ENCODE data around the gene LMTK3.
A peak's percentile ranks its signal among the peaks of the same experiment; 100 is the strongest.
"Not testable (repeated sequence)": the region's sequence is repeated elsewhere in the genome, so short reads cannot be mapped to it uniquely, and the experiment has no call there.

LMTK3 gene

DNA sequence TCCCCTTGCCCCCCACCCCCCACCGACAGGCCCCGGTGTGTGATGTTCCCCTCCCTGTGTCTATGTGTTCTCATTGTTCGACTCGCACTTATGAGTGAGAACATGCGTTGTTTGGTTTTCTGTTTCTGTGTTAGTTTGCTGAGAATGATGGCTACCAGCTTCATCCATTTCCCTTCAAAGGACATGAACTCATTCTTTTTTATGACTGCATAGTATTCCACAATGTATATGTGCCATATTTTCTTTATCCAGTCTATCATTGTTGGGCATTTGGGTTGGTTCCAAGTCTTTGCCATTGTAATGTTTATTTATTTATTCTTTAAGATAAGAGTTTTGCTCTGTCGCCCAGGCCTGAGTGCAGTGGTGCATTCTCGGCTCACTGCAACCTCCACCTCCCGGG, 26.4 kb upstream of the LMTK3 start:
- DNase-seq (ENCODE audit: low spot score), result not testable (repeated sequence)

DNA sequence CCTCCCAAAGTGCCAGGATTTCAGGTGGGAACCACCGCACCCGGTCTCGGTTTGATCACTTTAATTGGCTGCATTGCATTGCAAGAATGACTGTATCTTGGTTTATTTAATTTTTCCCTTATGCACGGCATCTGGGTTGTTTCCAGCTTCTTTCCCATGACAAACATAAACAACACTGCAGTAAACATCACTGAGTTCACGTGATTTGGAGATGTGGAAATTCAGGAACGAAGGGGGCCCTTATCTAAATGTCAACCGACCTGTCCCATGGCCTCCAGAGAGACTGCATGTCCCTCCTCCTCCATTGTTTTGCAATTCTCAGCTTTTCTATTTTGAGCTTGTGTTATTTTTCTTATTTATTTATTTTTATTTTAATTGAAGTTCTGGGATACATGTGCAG, 25.9 kb upstream of the LMTK3 start:
- no peak for DNase-seq (ENCODE audit: low spot score)

GRCh38 chr19:48533770-48534169, 22.1 kb upstream of the LMTK3 start:
- no peak for DNase-seq (ENCODE audit: low spot score)

DNA sequence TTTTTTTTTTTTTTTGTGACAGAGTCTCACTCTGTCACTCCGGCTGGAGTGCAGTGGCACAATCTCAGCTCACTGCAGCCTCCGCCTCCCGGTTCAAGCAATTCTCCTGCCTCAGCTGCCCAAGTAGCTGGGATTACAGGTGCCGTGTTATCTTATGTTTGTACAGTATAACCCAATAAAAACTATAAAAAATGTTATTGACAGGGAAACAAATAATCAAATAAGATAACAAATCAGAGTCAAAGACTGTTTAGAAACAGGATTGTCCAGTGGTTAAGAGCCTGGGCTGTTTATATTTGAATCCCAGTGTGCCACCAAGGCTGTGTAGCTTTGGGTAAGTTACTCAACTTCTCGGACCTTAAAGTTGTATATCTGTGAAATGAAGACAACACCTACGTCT, 19.1 kb upstream of the LMTK3 start:
- DNase-seq (ENCODE audit: low spot score), result no peak

DNA sequence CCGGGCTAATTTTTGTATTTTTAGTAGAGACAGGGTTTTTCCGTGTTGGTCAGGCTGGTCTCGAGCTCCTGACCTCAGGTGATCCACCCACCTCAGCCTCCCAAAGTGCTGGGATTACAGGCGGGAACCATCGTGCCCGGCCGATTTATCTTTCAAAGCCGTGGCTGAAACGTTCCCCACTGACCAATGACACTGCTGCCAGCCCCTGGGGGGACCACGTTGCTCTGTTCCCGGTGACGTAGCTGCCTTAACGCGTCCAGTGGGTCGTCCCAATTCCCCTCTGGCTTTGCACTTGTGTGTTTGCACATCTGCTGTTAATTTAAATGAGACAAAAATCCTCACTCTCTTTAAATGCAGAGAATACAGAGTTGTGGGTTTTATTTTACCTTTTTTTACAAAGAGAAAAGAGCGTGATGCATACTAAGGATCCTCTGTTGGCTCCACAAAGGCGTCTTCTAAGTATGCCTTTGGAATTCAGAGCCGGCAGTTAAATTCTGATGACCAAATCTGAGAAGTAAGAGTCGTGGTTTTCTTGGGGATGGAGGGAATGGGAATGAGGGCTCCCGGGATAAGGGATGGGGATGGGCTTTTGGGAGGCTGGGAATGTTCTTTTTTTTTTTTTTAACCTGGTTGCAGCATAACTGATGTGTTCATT, 18.6 kb upstream of the LMTK3 start:
- DNase-seq (ENCODE audit: low spot score), result no peak

DNA sequence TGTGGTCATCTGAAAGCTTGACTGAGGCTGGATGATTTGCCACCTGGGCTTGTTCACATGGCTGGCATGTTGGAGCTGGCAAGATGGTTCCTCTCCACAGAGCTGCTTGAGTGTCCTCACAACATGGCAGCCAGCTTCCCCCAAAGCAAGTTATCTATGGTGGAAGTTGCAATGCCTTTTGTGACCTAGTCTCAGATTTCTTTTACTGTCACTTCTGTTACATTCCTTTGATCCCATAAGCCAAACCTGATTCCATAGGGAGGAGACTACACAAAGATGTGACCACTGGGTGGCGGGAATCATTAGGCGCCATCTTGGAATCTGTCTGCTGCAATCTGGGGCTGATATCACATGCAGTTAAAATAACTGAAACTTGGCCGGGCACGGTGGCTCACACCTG, 17.5 kb upstream of the LMTK3 start:
- DNase-seq (ENCODE audit: low spot score), result no peak

DNA sequence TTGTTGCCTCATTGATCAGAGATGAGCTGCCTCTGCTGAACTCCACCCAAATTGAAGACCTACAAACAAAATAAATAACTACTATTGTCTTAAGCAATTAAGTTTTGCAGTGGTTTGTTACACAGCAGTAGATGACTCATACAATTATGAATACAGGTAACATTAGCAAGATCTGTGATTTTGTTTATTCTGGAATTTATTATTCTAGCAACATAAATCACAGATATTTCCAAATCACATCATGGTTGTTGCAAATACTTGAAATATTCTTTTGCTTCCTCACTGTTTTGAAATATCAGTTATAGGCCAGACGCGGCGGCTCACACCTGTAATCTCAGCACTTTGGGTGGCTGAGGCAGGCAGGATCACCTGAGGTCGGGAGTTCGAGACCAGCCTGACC, 13.1 kb upstream of the LMTK3 start:
- DNase-seq (ENCODE audit: low spot score), result no peak

GRCh38 chr19:48524221-48524620, 12.6 kb upstream of the LMTK3 start:
- no peak for DNase-seq (ENCODE audit: low spot score)

DNA sequence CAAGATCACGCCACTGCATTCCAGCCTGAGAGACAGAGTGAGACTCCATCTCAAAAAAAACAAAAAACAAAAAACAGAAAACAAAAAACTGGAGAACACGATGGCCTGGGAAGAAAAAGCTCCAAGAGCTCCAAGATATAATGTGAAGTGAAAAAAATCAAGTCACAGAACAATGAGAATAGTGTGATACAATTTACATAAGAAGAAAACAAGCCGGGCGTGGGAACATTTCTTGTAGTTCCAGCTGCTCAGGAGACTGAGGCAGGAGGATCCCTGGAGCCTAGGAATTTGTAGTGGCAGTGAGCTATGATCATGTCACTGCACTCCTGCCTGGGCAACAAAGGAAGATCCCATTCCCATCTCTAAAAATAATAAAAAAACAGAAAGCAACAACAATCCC, 8.5 kb upstream of the LMTK3 start:
- DNase-seq (ENCODE audit: low spot score), result no peak

GRCh38 chr19:48519426-48519825, 7.8 kb upstream of the LMTK3 start:
- DNase-seq (ENCODE audit: low spot score), result not testable (repeated sequence)

DNA sequence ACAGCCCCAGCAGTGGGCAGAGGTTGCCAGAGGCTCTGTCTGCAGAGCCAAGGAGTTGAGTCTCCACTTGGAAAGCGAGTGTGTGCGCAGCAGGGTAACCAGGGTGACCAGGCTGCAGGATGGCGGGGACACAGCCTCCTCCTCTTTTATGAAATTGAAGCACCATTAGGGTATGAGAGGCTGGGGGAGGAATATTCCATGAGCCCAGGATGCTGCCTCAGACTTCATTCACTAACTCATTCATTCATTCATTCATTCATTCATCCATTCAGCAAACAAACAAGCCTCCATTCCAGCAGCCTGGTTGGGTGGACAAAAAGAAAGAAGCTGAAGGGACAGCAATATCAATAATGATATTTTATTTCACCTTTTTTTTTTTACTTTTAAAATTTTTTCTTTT, 6.6 kb upstream of the LMTK3 start:
- no peak for DNase-seq (ENCODE audit: low spot score)

DNA sequence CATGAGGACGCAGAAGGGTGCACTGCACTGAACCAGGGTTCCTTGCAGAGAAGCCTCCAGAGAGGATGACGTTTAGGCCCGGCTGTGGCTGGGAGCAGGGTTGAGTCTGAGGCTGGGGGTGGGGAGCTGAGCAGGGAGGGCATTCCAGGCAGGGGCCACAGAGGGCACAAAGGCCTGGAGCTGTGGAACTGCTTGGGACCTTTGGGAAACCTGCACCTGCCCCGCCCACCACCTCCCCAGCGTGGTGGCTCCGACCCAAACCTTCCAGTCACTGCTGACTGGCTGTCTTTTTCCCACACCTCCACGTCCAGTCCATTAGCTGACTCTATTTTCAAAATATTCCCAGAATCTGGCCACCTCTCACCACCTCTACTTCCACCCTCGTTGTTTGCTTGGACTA, 4.9 kb upstream of the LMTK3 start:
- DNase-seq (ENCODE audit: low spot score), result no peak

- no peak for DNase-seq (ENCODE audit: low spot score)
These were observed 2.5 kb upstream of the LMTK3 start for GRCh38 chr19:48514123-48514458.

DNA sequence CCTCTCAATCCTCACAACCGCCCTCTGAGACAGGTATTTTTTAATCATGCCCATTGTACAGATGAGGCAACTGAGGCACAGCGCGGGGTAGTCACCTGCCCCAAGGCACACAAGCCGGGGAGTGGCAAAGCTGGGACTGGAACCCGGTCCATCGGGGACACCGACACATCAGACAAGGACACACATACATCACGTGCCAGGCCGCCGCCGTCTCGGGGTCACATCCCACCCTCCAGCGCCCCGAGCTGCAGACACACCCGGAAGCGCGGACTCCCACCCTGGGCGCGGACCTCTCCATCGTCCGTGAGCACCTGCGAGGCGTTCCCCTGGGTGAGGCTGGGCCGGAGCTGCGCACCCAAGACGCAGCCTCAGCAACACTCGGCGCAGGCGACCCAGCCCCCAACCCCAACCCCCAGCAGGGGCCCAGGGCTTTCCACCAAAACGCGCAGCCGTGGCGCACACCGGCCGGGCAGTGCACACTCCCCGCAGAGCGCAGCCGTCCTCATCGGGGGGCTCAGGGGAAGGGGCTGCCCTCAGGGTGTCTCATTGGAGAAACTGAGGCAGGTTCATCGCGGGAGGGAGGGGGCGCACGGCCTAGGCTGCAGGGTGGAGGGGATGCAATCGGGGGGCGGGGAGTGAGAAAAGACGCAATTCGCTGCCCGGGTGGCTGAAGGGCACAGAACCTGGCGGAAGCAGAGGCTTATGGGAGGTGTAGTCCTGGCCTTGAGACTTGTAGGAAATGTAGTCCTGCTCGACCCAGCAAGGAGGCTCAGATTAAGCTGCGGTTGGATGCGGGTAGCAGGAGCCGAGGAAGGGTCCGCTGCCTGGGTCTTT, 1.9 kb upstream of the LMTK3 start:
- peak; percentile 95 for DNase-seq (ENCODE audit: low spot score)

DNA sequence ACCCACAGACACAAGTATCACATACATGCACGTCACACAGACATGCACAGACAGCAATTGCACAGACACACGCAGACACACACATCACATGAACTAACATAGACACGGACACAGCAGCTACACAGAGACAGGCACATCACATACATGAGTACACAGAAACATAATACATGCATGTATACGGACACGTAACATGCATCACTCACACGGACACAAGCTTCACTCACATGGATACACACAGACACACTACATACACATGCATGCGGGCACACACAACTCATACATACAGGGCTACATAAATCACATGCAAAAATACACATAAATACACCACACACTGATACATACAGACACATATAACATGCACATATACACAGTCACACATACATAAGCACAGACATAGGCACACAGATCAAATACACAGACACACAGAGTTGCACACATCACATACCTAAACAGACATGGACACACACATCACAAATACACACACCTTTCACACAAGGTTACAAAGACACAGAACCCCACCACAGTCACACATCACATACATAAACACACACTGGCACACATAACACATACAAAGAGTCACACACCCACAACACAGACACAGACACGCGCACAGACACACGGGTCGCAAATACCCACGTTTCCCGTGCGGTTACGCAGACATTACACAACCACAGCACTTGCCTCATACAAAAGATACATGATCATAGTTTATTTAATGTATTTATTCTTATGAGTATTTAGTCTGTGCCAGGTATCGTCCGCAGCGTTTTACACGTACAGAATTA, 1.1 kb upstream of the LMTK3 start:
- no peak for DNase-seq (ENCODE audit: low spot score)

DNA sequence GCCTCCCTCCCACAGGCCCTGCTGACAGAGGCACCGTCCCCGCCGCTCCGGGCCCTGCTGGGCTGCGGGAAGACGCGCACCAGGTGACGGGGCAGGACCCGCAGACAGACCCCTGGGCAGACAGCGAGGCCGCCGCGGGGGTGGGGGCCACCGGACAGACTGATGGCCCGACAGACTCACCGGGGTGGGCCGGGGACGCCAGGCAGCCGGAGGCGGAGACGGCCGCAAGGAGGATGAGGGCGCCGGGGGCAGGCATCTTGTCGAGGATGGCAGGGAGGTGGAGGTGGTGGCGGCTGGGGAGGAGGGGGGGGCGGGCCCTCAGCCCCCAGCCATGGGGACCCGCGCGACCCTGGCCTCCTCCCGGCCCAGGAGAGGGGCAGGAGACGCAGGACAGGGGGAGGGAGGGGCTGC, 309 bp downstream of the LMTK3 start:
- DNase-seq (ENCODE audit: low spot score), result no peak

DNA sequence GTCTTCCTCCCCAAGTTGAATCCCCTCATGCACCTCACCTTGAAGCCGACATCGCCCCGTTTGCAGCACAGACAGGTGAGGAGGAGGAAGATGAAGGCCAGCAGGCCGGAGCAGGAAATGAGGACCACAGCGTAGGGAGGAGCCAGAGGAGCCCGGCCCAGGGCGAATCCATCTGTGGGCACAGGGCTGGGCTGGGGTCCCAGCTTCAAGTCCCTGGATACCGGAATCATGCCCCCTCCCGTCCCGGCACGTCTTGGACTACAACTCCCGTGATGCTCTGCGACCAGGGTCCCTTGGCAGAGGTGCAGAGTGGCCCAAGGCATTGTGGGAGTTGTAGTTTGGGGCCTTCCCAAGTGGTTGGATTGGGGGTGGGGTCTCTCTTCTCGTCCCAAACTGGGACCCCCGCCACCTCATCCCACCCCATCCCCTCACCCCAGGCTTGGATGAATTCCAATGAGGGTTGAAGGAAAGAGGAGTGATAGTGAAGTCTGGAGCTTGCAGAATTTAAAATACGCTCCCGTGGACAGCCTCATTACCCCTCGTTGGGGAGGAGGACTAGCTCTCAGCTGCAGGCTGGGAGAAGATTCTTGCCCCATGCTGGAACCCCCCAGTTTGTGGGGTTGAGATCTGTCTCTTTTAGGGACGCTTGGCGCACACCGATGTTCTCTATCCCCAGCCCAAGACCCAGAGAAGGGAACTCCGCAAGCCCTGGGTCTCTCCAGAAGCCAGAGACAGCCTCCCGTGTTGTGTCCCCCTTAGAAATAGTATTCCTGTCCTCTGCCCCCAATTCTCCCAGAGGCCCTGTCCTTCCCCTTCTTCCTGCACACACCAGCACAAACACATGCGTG, 990 bp downstream of the LMTK3 start:
- peak; percentile 92 for DNase-seq (ENCODE audit: low spot score)

DNA sequence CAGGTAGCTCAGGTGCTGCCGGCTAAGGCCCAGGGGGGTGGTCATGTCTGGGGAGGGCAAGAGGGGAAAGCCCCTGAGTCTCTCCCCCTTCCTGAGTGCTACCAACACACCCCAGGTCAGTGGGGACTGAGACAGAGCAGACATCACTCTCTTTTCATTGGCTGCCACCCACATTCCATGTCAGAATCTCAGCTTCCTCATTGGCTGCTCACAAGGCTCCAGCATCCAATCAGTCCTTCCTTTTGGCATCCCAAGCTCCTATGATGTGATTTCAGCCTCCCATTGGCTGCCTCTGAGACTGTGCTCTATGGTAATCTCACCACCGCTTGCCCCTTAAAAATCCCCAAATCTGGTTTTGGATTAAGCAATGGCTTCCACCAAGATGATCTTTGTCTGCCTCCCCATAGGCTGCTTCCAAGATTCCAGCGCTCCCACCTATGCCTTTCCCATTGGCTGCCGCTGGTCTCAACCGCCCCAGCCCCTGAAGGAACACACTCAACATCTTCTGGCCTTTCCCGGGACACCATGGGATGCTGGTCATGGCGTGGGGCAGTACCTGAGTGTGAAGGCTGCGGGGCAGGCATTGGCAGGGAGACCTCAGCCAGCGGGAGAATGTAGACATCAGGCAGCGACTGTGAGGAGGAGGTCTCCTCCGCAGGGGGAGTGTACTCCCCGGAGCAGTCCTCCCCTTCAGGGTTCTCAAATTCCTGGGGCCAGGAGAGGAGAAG, 2.0 kb downstream of the LMTK3 start:
- DNase-seq (ENCODE audit: low spot score), result peak; percentile 73

- DNase-seq (ENCODE audit: low spot score), result no peak
These were observed 2.8 kb downstream of the LMTK3 start for GRCh38 chr19:48508729-48509411.

GRCh38 chr19:48507911-48508439, 3.7 kb downstream of the LMTK3 start:
- DNase-seq (ENCODE audit: low spot score), result no peak
